Retina (tissue), 1 donor: Measurements from ENCODE around the gene ASB10.

Source experiments
- DNase-seq: peaks from one replicate; pipeline ENCODE4 v3.0.0-alpha.2; 2016

Gene ASB10

GRCh38 chr7:151186640-151187408, at the start of gene ASB10:
TSS of gene ASB10 (minus strand) at chr7:151187250. CDS start at chr7:151187130, 120 bp downstream.
- peak; percentile 25 for DNase-seq

- no peak for DNase-seq
Observed at GRCh38 chr7:151236406-151236805, 49.4 kb upstream of the ASB10 start.

- DNase-seq: no peak
Observed at GRCh38 chr7:151235091-151235787, 48.2 kb upstream of the ASB10 start.

- DNase-seq: no peak
Observed at GRCh38 chr7:151233804-151234203, 46.8 kb upstream of the ASB10 start.

GRCh38 chr7:151232917-151233701, 46.1 kb upstream of the ASB10 start:
- DNase-seq: peak; percentile 53

- peak; percentile 94 for DNase-seq
Observed at GRCh38 chr7:151232091-151232916, 45.3 kb upstream of the ASB10 start, which contains the start of gene CHPF2. TSS of gene CHPF2 (plus strand) at chr7:151232483. CDS start at chr7:151234012, 1,529 bp downstream.

- no peak for DNase-seq
Observed at GRCh38 chr7:151231080-151231479, 44.0 kb upstream of the ASB10 start.

- no peak for DNase-seq
Observed at GRCh38 chr7:151229249-151229648, 42.2 kb upstream of the ASB10 start.

GRCh38 chr7:151228024-151228866, 41.2 kb upstream of the ASB10 start:
- no peak for DNase-seq

- DNase-seq: peak; percentile 98
Observed at GRCh38 chr7:151226875-151227782, 40.1 kb upstream of the ASB10 start, which contains the start of gene ABCF2. TSS of gene ABCF2 (minus strand) at chr7:151227205. CDS start at chr7:151226458, 747 bp downstream.

- DNase-seq: peak; percentile 17
Observed at GRCh38 chr7:151226560-151226874, 39.5 kb upstream of the ASB10 start.

- DNase-seq: no peak
Observed at GRCh38 chr7:151225948-151226510, 39.0 kb upstream of the ASB10 start.

GRCh38 chr7:151223728-151224127, 36.7 kb upstream of the ASB10 start:
- no peak for DNase-seq

- DNase-seq: no peak
Observed at GRCh38 chr7:151218170-151218569, 31.1 kb upstream of the ASB10 start.

- no peak for DNase-seq
Observed at GRCh38 chr7:151215396-151215795, 28.3 kb upstream of the ASB10 start.

- no peak for DNase-seq
Observed at GRCh38 chr7:151213826-151214225, 26.8 kb upstream of the ASB10 start.

GRCh38 chr7:151212626-151213025, 25.6 kb upstream of the ASB10 start:
- no peak for DNase-seq

- DNase-seq: no peak
Observed at GRCh38 chr7:151211155-151211772, 24.2 kb upstream of the ASB10 start.

GRCh38 chr7:151210087-151210854, 23.2 kb upstream of the ASB10 start, which contains the start of gene H2BK1:
TSS of gene H2BK1 (minus strand) at chr7:151210488. CDS start at chr7:151210318, 170 bp downstream.
- DNase-seq: no peak
